ENCODE results near the gene BDNF. TPM values are rescaled to one million over a fixed set of nuclear protein-coding genes. Genes with fewer than 3 reads are reported as not detected.

Gene BDNF
- total and polyA plus RNA-seq, 2 of the 8 experiments (the other 6 are each of a cell fraction or from before 2014, with no cell fraction given), result 2.4 to 5.4 TPM

- 0 out of 4 replicates have a peak, but pooled peaks have one; percentile 10 to 17 for TF ChIP-seq SIN3A (conservative IDR thresholded peaks at IDR 0.05 in 1 of 2, IDR thresholded peaks at IDR 0.05 in 1 of 2; ENCODE audit: low read depth in 1 of 2, low read length in 2 of 2)
- TF ChIP-seq JUN (IDR thresholded peaks at IDR 0.05; ENCODE audit: low read depth, low read length), result no peak
- TF ChIP-seq TCF12 (IDR thresholded peaks at IDR 0.05; ENCODE audit: low read depth, low read length), result no peak
- TF ChIP-seq FOSL1 (IDR thresholded peaks at IDR 0.05; ENCODE audit: insufficient read depth, low read depth, low read length), result no peak
- peak; percentile 19; the same call in 1 of the 2 replicates for TF ChIP-seq E2F6 (IDR thresholded peaks at IDR 0.05)
- peak; percentile 83 for TF ChIP-seq ASH2L (IDR thresholded peaks at IDR 0.05; ENCODE audit: low read length)
- no peak for TF ChIP-seq POLR2AphosphoS5 (IDR thresholded peaks at IDR 0.05; ENCODE audit: low read depth, low read length)
- no peak for TF ChIP-seq EP300 (IDR thresholded peaks at IDR 0.05; ENCODE audit: borderline replicate concordance in 1 of 2, low read depth in 2 of 2, low read length in 2 of 2)
- TF ChIP-seq SP1 (IDR thresholded peaks at IDR 0.05; ENCODE audit: low read depth, low read length), result no peak
- TF ChIP-seq SAP30 (IDR thresholded peaks at IDR 0.05; ENCODE audit: insufficient read depth, insufficient replicate concordance, low read length), result peak; percentile 64
- TF ChIP-seq RAD21 (IDR thresholded peaks at IDR 0.05 in 1 of 2, conservative IDR thresholded peaks at IDR 0.05 in 1 of 2; ENCODE audit: low read depth in 2 of 2, low read length in 2 of 2), result no peak
- peak; percentile 78 for TF ChIP-seq KDM4A (IDR thresholded peaks at IDR 0.05; ENCODE audit: low read depth, low read length, severe bottlenecking)
- no peak for TF ChIP-seq CHD1 (IDR thresholded peaks at IDR 0.05; ENCODE audit: low read depth, low read length)
- TF ChIP-seq RXRA (IDR thresholded peaks at IDR 0.05; ENCODE audit: insufficient read depth, low read depth, low read length), result no peak
- no peak for TF ChIP-seq TBP (IDR thresholded peaks at IDR 0.05; ENCODE audit: low read depth, low read length)
- TF ChIP-seq RBBP5 (IDR thresholded peaks at IDR 0.05; ENCODE audit: borderline replicate concordance, low read depth, low read length), result peak; percentile 53; the same call in 1 of the 2 replicates
- no peak for TF ChIP-seq ZNF274 (IDR thresholded peaks at IDR 0.05; ENCODE audit: borderline replicate concordance, extremely low read depth, low read length)
- no peak for TF ChIP-seq ATF3 (IDR thresholded peaks at IDR 0.05; ENCODE audit: insufficient read depth, low read depth, low read length)
- TF ChIP-seq NANOG (IDR thresholded peaks at IDR 0.05; ENCODE audit: insufficient read depth, low read depth, low read length, poor library complexity, severe bottlenecking), result no peak
- TF ChIP-seq SRF (IDR thresholded peaks at IDR 0.05; ENCODE audit: low read depth, low read length), result no peak
- no peak for TF ChIP-seq CEBPB (IDR thresholded peaks at IDR 0.05; ENCODE audit: low read depth, low read length)
Measured at GRCh38 chr11:27700351-27701301, at the start of gene BDNF (continued).
